HepG2 (cell line): Measurements from ENCODE around the gene MED13L.

Experiments
- ARID2 ChIP-seq: sonication (generic); formaldehyde crosslinking; IDR thresholded peaks from 2 replicates; pipeline ENCODE4 v1.8.1; 2022; ENCODE audit warnings: mild to moderate bottlenecking, missing genetic modification reagents, borderline replicate concordance
- CCAR2 ChIP-seq: fragments of 200-400 bp; formaldehyde crosslinking; optimal IDR thresholded peaks from 2 replicates; pipeline ENCODE3; 2018; ENCODE audit warnings: low read depth, mild to moderate bottlenecking, low read length, moderate library complexity
- FOXJ3 ChIP-seq: sonication (generic); formaldehyde crosslinking; IDR thresholded peaks from 2 replicates; pipeline ENCODE4 v1.4.0; 2020; ENCODE audit warnings: missing genetic modification reagents, mild to moderate bottlenecking, borderline replicate concordance
- HCFC1 ChIP-seq: fragments of 150-350 bp; IDR thresholded peaks from 2 replicates; pipeline ENCODE4 v1.6.1; 2014; ENCODE audit warnings: low read depth, low read length
- IRX3 ChIP-seq: sonication (generic); formaldehyde crosslinking; IDR thresholded peaks from 2 replicates; pipeline ENCODE4 v1.8.1; 2023; ENCODE audit warnings: mild to moderate bottlenecking, low read depth, missing genetic modification reagents, borderline replicate concordance
- RAD21 ChIP-seq: fragments of 450-650 bp; formaldehyde crosslinking; IDR thresholded peaks from 2 replicates; pipeline ENCODE4 v1.5.0; 2020; ENCODE audit warnings: mild to moderate bottlenecking
- RBAK ChIP-seq: sonication (generic); formaldehyde crosslinking; IDR thresholded peaks from 2 replicates; pipeline ENCODE4 v1.5.1; 2020; ENCODE audit warnings: mild to moderate bottlenecking, missing genetic modification reagents
- REL ChIP-seq: sonication (generic); formaldehyde crosslinking; conservative IDR thresholded peaks from 2 replicates; pipeline ENCODE4 v1.8.0; 2022; ENCODE audit warnings: mild to moderate bottlenecking, missing genetic modification reagents, moderate library complexity
- ZNF513 ChIP-seq: sonication (generic); formaldehyde crosslinking; conservative IDR thresholded peaks from 2 replicates; pipeline ENCODE4 v1.5.0; 2020; ENCODE audit warnings: missing genetic modification reagents
- TF ChIP-seq, protein P1 (sequence below): sonication (generic); formaldehyde crosslinking; IDR thresholded peaks from 2 replicates; pipeline ENCODE4 v1.5.0; 2020; ENCODE audit warnings: mild to moderate bottlenecking, missing genetic modification reagents, moderate library complexity

DNA sequence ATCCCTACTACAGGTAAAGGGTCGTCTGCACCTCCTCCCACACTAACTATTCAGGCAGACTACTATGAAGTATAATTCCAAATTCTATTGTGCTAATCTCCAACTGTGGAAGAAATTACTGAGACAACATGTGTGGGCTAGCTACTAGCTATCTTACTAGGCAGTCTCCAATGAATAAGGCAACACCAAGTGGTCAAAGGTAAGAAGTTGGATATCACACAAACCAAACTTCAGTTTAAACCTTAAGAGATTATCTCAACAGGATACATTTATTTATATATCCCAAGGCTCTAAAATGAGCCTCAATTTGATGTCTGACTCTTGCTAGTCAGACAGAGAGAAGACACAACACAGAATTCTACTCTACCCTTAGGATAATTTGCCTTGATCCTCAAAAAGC, 14.1 kb downstream of the MED13L start:
- TF ChIP-seq REL (CRISPR knock-in tag), result no peak
- no peak for TF ChIP-seq RAD21 (CRISPR knock-in tag)
- TF ChIP-seq ZNF513, result no peak
- TF ChIP-seq CCAR2, result no peak
- no peak for TF ChIP-seq FOXJ3 (CRISPR knock-in tag)
- no peak for TF ChIP-seq RBAK (CRISPR knock-in tag)
- TF ChIP-seq ARID2, result no peak
- no peak for TF ChIP-seq HCFC1
- TF ChIP-seq, protein P1, sequence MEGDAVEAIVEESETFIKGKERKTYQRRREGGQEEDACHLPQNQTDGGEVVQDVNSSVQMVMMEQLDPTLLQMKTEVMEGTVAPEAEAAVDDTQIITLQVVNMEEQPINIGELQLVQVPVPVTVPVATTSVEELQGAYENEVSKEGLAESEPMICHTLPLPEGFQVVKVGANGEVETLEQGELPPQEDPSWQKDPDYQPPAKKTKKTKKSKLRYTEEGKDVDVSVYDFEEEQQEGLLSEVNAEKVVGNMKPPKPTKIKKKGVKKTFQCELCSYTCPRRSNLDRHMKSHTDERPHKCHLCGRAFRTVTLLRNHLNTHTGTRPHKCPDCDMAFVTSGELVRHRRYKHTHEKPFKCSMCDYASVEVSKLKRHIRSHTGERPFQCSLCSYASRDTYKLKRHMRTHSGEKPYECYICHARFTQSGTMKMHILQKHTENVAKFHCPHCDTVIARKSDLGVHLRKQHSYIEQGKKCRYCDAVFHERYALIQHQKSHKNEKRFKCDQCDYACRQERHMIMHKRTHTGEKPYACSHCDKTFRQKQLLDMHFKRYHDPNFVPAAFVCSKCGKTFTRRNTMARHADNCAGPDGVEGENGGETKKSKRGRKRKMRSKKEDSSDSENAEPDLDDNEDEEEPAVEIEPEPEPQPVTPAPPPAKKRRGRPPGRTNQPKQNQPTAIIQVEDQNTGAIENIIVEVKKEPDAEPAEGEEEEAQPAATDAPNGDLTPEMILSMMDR (CRISPR knock-in tag), result no peak
- no peak for TF ChIP-seq IRX3 (CRISPR knock-in tag)
